HepG2 (cell line): Measurements from ENCODE around the gene FANCD2. TPM values are rescaled to one million over a fixed set of nuclear protein-coding genes. Genes with fewer than 3 reads are reported as not detected.

ENCODE experiments used
- BHLHE40 ChIP-seq: IDR thresholded peaks from 2 replicates; pipeline ENCODE4 v1.6.1; 2011; ENCODE audit warnings: low read length, improper control_type of control experiment
- DZIP1 ChIP-seq: sonication (generic); formaldehyde crosslinking; IDR thresholded peaks from 2 replicates; pipeline ENCODE4 v1.5.0; 2020; ENCODE audit warnings: mild to moderate bottlenecking, missing genetic modification reagents
- ESRRA ChIP-seq: sonication (generic); formaldehyde crosslinking; IDR thresholded peaks from 2 replicates; pipeline ENCODE4 v1.5.1; 2020; ENCODE audit warnings: mild to moderate bottlenecking, low read depth, missing genetic modification reagents
- FOXO1 ChIP-seq: sonication (generic); formaldehyde crosslinking; IDR thresholded peaks from 2 replicates; pipeline ENCODE4 v1.4.0; 2020; ENCODE audit warnings: missing genetic modification reagents
- FOXP4 ChIP-seq: sonication (generic); formaldehyde crosslinking; IDR thresholded peaks from 2 replicates; pipeline ENCODE4 v1.4.0; 2020; ENCODE audit warnings: missing genetic modification reagents
- HOXD1 ChIP-seq: sonication (generic); formaldehyde crosslinking; IDR thresholded peaks from 2 replicates; pipeline ENCODE4 v1.5.0; 2020; ENCODE audit warnings: missing genetic modification reagents
- KLF6 ChIP-seq: IDR thresholded peaks from 2 replicates; pipeline ENCODE4 v1.8.0; 2016; ENCODE audit warnings: missing biosample characterization, missing genetic modification reagents
- MAFG ChIP-seq: sonication (generic); formaldehyde crosslinking; IDR thresholded peaks from 2 replicates; pipeline ENCODE4 v1.5.1; 2020; ENCODE audit warnings: mild to moderate bottlenecking, missing genetic modification reagents
- MAFK ChIP-seq, 2 experiments: IDR thresholded peaks in 1 of 2; conservative IDR thresholded peaks in 1 of 2; 2 replicates each; pipeline ENCODE4 v1.6.1; 2011; ENCODE audit warnings: improper control_type of control experiment in 2 of 2, low read length in 2 of 2
- MED1 ChIP-seq: sonication (generic); formaldehyde crosslinking; IDR thresholded peaks from 2 replicates; pipeline ENCODE4 v1.4.0; 2020; ENCODE audit warnings: missing genetic modification reagents
- MIER3 ChIP-seq: IDR thresholded peaks from 2 replicates; pipeline ENCODE4 v1.6.1; 2016; ENCODE audit warnings: missing compliant biosample characterization, borderline replicate concordance
- MYNN ChIP-seq: sonication (generic); formaldehyde crosslinking; IDR thresholded peaks from 2 replicates; pipeline ENCODE4 v1.4.0; 2020; ENCODE audit warnings: mild to moderate bottlenecking, low read depth, missing genetic modification reagents
- PPARG ChIP-seq: conservative IDR thresholded peaks from 2 replicates; pipeline ENCODE4 v1.6.1; 2016; ENCODE audit warnings: missing biosample characterization, missing genetic modification reagents
- RXRB ChIP-seq: IDR thresholded peaks from 2 replicates; pipeline ENCODE4 v1.6.1; 2016; ENCODE audit warnings: borderline replicate concordance, missing genetic modification reagents, missing compliant biosample characterization
- SMARCC2 ChIP-seq: fragments of 450-650 bp; IDR thresholded peaks from 2 replicates; pipeline ENCODE4 v1.6.1; 2017; ENCODE audit warnings: antibody characterized with exemption, mild to moderate bottlenecking
- SNAPC2 ChIP-seq: sonication (generic); formaldehyde crosslinking; IDR thresholded peaks from 2 replicates; pipeline ENCODE4 v1.8.1; 2022; ENCODE audit warnings: mild to moderate bottlenecking, missing genetic modification reagents
- SOX13 ChIP-seq, 3 experiments: fragments of 450-650 bp in 1 of 3; sonication (generic) in 1 of 3; formaldehyde crosslinking in 1 of 3; IDR thresholded peaks in 2 of 3; conservative IDR thresholded peaks in 1 of 3; 2 replicates each; pipeline versions ENCODE4 v1.5.0 to v1.6.1; 2016 to 2020; ENCODE audit warnings: antibody characterized with exemption in 1 of 3, mild to moderate bottlenecking in 1 of 3, missing compliant biosample characterization in 1 of 3, missing genetic modification reagents in 1 of 3, moderate library complexity in 1 of 3
- SRSF9 ChIP-seq: fragments of 200-400 bp; formaldehyde crosslinking; IDR thresholded peaks from 2 replicates; pipeline ENCODE4 v1.6.1; 2018; ENCODE audit warnings: borderline replicate concordance, mild to moderate bottlenecking, low read depth, low read length; ENCODE audit not compliant: insufficient read depth, poor library complexity, severe bottlenecking
- TAF1 ChIP-seq: sonication (generic); formaldehyde crosslinking; IDR thresholded peaks from 2 replicates; pipeline ENCODE4 v1.4.0; 2020; ENCODE audit warnings: missing genetic modification reagents
- YY1 ChIP-seq: IDR thresholded peaks from 2 replicates; pipeline ENCODE4 v1.6.1; 2011; ENCODE audit warnings: low read length, low read depth, moderate library complexity, mild to moderate bottlenecking; ENCODE audit not compliant: insufficient read depth, insufficient replicate concordance
- ZGPAT ChIP-seq: IDR thresholded peaks from 2 replicates; pipeline ENCODE4 v1.6.1; 2016; ENCODE audit warnings: mild to moderate bottlenecking
- ZNF451 ChIP-seq: sonication (generic); formaldehyde crosslinking; IDR thresholded peaks from 2 replicates; pipeline ENCODE4 v1.5.0; 2020; ENCODE audit warnings: mild to moderate bottlenecking, missing genetic modification reagents
- ZNF530 ChIP-seq: sonication (generic); formaldehyde crosslinking; IDR thresholded peaks from 2 replicates; pipeline ENCODE4 v1.5.0; 2020; ENCODE audit warnings: low read depth, mild to moderate bottlenecking, missing genetic modification reagents
- polyA plus RNA-seq, 8 experiments: library from polyadenylated mRNA; depleted of rRNA in 3 of 8; stranded (reverse) in 7 of 8; unstranded in 1 of 8; fragments of >200 nt; fragmentation: Illumina TruSeq in 4 of 8; extraction: Trizol in 4 of 8; gene quantifications; 2 replicates each; pipeline versions ENCODE4 v1.2.1 to v1.2.3, GENCODE V29; 2011 to 2016; ENCODE audit warnings: low read depth in 4 of 8, missing spikeins in 1 of 8, mixed read lengths in 1 of 8; ENCODE audit not compliant: insufficient read depth in 1 of 8
- total RNA-seq, 5 experiments: library from RNA; depleted of rRNA; stranded (reverse); fragments of >200 nt; fragmentation: Illumina TruSeq; extraction: Trizol; gene quantifications; 2 replicates each; pipeline ENCODE4 v1.2.3, GENCODE V29; 2016; ENCODE audit warnings: low read depth in 1 of 5

The FANCD2 gene
- total and polyA plus RNA-seq, 2 of the 13 experiments (the other 11 are each of a cell fraction or from before 2014, with no cell fraction given), result 10.1 to 42.0 TPM

GRCh38 chr3:9976721-9977709 lies 49.2 kb upstream of the FANCD2 start (continued):
- peak; percentile 30; the same call in 1 of the 2 replicates for TF ChIP-seq RXRB (CRISPR knock-in tag)
- peak; percentile 44; the same call in 1 of the 2 replicates for TF ChIP-seq MIER3 (CRISPR knock-in tag)
- peak; percentile 79 to 93 for TF ChIP-seq MAFK (conservative IDR thresholded peaks at IDR 0.05 in 1 of 2, IDR thresholded peaks at IDR 0.05 in 1 of 2; ENCODE audit: low read length in 2 of 2)
- 0 out of 2 replicates have a peak, but pooled peaks have one; percentile 13 for TF ChIP-seq KLF6 (CRISPR knock-in tag)
- no peak for TF ChIP-seq YY1
- no peak for TF ChIP-seq FOXO1 (CRISPR knock-in tag)
- TF ChIP-seq ZGPAT (CRISPR knock-in tag), result peak; percentile 58; the same call in 1 of the 2 replicates
- no peak for TF ChIP-seq ESRRA (CRISPR knock-in tag)
- no peak for TF ChIP-seq BHLHE40
- TF ChIP-seq ZNF530 (CRISPR knock-in tag), result no peak
- no peak for TF ChIP-seq HOXD1 (CRISPR knock-in tag)
- no peak for TF ChIP-seq SOX13 (IDR thresholded peaks at IDR 0.05)
- peak in 1 of 2 experiments; percentile 17; a peak in 1 of 4 replicates for TF ChIP-seq SOX13 (CRISPR knock-in tag; conservative IDR thresholded peaks at IDR 0.05 in 1 of 2, IDR thresholded peaks at IDR 0.05 in 1 of 2)
- TF ChIP-seq SNAPC2, result no peak
- TF ChIP-seq MAFG, result peak; percentile 82
- no peak for TF ChIP-seq SRSF9
- TF ChIP-seq DZIP1 (CRISPR knock-in tag), result no peak
- no peak for TF ChIP-seq PPARG
- no peak for TF ChIP-seq ZNF451 (CRISPR knock-in tag)
- 0 out of 2 replicates have a peak, but pooled peaks have one; percentile 16 for TF ChIP-seq FOXP4
- TF ChIP-seq MED1 (CRISPR knock-in tag), result peak; percentile 55; the same call in 1 of the 2 replicates
- TF ChIP-seq TAF1 (CRISPR knock-in tag), result no peak
- TF ChIP-seq MYNN, result no peak
- TF ChIP-seq SMARCC2, result no peak
